Muscle layer of colon (tissue), 2 donors: ENCODE results near the gene BTBD9.
"Not testable (repeated sequence)": the region's sequence is repeated elsewhere in the genome, so short reads cannot be mapped to it uniquely, and the experiment has no call there.

Source experiments
- H3K27ac ChIP-seq: one replicate; pipeline ENCODE4 v1.7.0; 2013; ENCODE audit warnings: low read depth, mild to moderate bottlenecking, low read length, moderate library complexity
- H3K27me3 ChIP-seq, 2 donors: one replicate each; pipeline ENCODE4 v1.7.0; 2013; ENCODE audit warnings: low read length in 2 of 2, mild to moderate bottlenecking in 2 of 2; ENCODE audit not compliant: insufficient read depth in 2 of 2, control insufficient read depth in 1 of 2
- H3K36me3 ChIP-seq: one replicate; pipeline ENCODE4 v1.7.0; 2013; ENCODE audit warnings: mild to moderate bottlenecking, low read length; ENCODE audit not compliant: insufficient read depth
- H3K4me1 ChIP-seq: one replicate; pipeline ENCODE4 v1.7.0; 2013; ENCODE audit warnings: mild to moderate bottlenecking, low read length; ENCODE audit not compliant: insufficient read depth
- H3K4me3 ChIP-seq, 2 donors: one replicate each; pipeline ENCODE4 v1.7.0; 2013; ENCODE audit warnings: low read length in 2 of 2, low read depth in 1 of 2, mild to moderate bottlenecking in 1 of 2, moderate library complexity in 1 of 2
- H3K9ac ChIP-seq: one replicate; pipeline ENCODE4 v1.7.0; 2013; ENCODE audit warnings: low read length
- H3K9me3 ChIP-seq: one replicate; pipeline ENCODE4 v1.7.0; 2013; ENCODE audit warnings: mild to moderate bottlenecking, low read length
- donor health status: abdominal sarcoma.
- donor health status: Adenocarcinoma of cecum.

Gene BTBD9

DNA sequence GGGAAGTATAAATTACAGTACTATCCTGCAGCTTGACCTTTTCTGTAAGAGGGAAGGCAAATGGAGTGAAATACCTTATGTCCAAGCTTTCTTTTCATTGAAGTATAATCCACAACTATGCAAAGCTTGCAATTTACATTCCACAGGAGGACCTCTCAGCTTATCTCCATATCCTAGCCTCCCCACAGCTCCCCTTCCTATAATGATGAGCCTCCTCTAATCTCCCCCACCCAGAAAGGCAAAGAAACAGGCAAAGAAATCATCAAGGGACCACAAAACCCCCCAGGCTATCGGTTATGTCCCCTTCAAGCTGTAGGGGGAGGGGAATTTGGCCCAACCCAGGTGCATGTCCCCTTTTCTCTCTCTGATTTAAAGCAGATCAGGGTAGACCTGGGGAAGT is 21.4 kb downstream of the BTBD9 start:
- H3K36me3 ChIP-seq, H3K4me3 ChIP-seq, H3K9ac ChIP-seq, H3K27ac ChIP-seq, H3K4me1 ChIP-seq, H3K27me3 ChIP-seq, H3K9me3 ChIP-seq: not testable (repeated sequence)

DNA sequence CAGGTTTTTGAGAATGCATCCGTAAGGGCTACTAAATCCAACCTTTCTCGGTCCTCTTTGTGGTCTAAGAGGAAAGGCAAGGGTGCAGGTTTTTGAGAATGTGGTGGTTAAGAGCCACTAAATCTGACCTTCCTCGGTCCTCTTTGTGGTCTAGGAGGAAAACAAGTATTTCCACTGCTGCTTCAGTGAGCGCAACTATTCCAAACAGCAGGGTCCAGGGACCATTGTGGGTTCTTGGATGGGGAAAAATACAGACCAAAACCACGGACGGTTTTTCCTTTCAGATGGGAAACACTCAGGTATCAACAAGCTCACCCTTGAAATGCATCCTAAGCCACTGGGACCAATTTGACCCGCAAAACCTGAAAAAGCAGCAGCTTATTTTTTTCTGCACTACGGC is 21.9 kb downstream of the BTBD9 start:
- no peak overlapping the region for H3K4me3 ChIP-seq
- H3K27ac ChIP-seq = no peak overlapping the region
- H3K4me1 ChIP-seq = no peaks in the 10 kb centered on the region
- H3K9me3 ChIP-seq = no peaks in the 10 kb centered on the region
- H3K36me3 ChIP-seq = no peaks in the 10 kb centered on the region
- H3K27me3 ChIP-seq = no peaks in the 10 kb centered on the region
- H3K9ac ChIP-seq = no peak overlapping the region

DNA sequence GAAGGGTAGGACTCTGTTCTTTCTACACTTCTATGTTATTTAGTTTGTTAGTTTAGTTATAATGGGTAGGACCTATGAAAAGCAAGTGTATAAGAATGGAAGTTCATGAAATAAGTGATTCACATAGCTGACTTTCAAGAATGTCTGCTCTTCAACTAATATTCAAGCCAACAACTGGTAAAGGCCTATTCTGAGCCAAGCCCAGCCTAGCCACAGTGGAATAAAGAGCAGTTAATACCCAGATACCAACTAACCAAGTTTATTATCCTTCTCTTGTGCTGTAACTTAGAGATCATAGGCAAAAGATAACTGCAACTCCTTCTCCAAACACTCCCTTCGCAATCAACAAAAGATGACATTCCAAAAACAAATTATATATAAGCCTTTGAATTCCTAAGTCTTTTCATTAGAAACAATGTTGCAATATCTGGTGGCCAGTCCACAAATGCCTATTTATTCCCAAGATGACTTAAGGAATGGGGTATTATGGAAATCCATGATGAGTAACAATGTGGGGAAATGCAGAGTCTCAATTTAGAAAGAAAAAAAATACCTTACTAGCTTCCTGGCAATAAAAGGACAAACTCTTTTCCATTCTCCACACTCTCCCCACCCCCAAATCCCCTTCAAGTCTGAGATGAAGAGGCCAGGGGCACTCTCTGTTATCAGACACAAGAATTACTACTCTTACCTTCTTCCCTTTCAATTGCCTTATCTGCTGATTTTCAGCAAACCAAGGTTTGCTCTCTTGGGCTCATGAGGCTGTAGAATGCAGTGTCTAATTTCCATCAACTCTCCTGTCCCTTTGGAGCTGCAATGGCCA is 27.4 kb downstream of the BTBD9 start:
- H3K4me3 ChIP-seq = no peak overlapping the region
- no peaks in the 10 kb centered on the region for H3K36me3 ChIP-seq
- H3K4me1 ChIP-seq = peaks cover 10% of the 10 kb centered on the region
- H3K27ac ChIP-seq = no peak overlapping the region
- H3K9me3 ChIP-seq = no peaks in the 10 kb centered on the region
- H3K27me3 ChIP-seq = no peaks in the 10 kb centered on the region
- no peak overlapping the region for H3K9ac ChIP-seq

DNA sequence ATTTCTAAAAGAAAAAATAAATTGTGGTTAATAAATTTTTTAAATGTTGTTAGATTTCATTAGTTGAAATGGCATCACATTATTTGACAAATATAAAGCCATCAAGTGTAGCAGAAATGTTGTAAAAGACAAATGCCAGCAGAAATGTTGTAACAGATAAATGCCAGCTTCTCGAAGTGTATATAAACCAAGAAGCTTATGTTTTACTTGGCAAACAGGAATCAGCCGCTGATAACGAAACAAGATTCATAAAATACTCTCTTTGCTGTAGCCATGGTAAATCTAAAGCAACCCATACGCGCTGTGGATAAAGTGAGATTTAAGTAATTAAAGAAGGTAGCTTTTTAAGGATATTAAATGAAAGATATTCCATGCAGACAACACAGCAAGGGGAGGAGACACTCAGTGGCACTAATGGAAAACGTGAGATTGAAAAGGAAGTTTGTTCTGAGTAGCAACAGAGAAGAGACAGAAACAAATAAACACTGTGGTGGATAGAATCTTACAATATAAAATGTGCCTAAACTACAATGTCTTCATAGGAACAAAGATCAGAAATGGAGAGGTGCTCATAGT is 29.6 kb downstream of the BTBD9 start:
- peaks cover 10% of the 10 kb centered on the region for H3K4me1 ChIP-seq
- H3K27ac ChIP-seq = no peak overlapping the region
- H3K9me3 ChIP-seq = no peaks in the 10 kb centered on the region

DNA sequence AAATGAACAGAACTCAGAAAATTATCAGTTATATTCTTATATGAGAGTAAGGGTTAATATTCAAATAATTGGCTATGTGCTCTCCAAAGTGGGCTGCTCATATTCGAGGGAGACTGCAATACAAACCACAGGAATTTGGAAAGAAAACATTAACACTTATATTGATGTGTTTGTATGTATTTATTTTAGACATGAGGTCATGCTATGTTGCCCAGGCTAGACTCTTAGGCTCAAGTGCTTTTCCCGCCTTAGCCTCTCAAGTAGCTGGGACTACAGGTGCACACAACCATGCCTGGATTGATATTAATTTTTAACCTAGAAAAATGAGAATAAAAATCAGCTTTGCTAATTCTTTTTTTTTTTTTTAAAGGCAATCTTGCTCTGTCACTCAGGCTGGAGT is 35.0 kb downstream of the BTBD9 start:
- no peaks in the 10 kb centered on the region for H3K4me1 ChIP-seq

More for the DNA sequence above, 29.6 kb downstream of the BTBD9 start:
- H3K9ac ChIP-seq = no peak overlapping the region
- no peaks in the 10 kb centered on the region for H3K36me3 ChIP-seq
- no peak overlapping the region for H3K4me3 ChIP-seq
- H3K27me3 ChIP-seq = no peaks in the 10 kb centered on the region

DNA sequence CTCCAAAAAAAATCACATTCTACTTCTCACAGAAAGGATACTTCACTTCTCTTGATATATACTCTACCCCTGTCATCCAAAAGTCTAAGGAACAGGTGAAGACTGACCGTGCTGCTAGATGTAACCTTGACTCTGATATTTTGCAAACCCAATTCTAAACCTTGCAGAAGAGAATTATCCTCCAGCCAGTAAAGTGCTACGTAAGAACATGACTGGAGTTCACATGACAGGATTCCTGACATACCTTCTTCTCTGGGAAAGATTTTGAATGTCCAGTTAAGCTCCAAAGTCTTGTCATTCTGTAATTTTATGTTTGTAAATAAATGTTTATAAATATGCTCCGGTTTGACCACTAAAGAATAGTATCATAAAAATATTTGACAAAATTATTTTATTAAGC is 35.8 kb downstream of the BTBD9 start:
- Histone ChIP-seq H3K4me1 (no peaks in the 10 kb centered on the region), H3K9me3 (no peaks in the 10 kb centered on the region), H3K9ac (no peak overlapping the region), H3K36me3 (no peaks in the 10 kb centered on the region), H3K27me3 (no peaks in the 10 kb centered on the region), H3K4me3 (no peak overlapping the region), H3K27ac (no peak overlapping the region)

More for the DNA sequence above, 35.0 kb downstream of the BTBD9 start:
- no peaks in the 10 kb centered on the region for H3K9me3 ChIP-seq
- H3K4me3 ChIP-seq = no peak overlapping the region
- no peak overlapping the region for H3K9ac ChIP-seq
- no peaks in the 10 kb centered on the region for H3K36me3 ChIP-seq
- H3K27me3 ChIP-seq = no peaks in the 10 kb centered on the region
- H3K27ac ChIP-seq = no peak overlapping the region

DNA sequence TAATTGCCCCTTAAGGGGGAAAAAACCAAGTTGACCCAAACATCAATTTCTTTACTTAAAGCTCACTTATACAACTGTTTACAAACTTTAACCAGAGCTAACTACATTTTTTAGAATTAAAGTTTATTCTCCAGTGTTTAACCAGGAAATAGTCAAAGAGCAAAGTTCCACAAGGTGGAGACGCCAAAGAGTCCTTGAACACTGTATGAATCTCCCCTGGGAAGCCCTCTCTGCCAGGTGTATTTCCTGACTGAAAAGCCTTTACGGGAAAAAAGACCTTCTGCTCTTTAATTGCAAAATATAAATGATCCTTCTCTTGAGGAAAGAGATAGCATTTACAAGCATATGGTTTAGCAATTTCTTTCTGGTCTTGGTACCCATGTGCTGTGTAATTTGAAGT is 36.2 kb downstream of the BTBD9 start:
- no peaks in the 10 kb centered on the region for H3K27me3 ChIP-seq
- no peaks in the 10 kb centered on the region for H3K36me3 ChIP-seq
- no peaks in the 10 kb centered on the region for H3K4me1 ChIP-seq
- H3K4me3 ChIP-seq = no peak overlapping the region
- H3K27ac ChIP-seq = no peak overlapping the region
- H3K9ac ChIP-seq = no peak overlapping the region
- H3K9me3 ChIP-seq = no peaks in the 10 kb centered on the region

DNA sequence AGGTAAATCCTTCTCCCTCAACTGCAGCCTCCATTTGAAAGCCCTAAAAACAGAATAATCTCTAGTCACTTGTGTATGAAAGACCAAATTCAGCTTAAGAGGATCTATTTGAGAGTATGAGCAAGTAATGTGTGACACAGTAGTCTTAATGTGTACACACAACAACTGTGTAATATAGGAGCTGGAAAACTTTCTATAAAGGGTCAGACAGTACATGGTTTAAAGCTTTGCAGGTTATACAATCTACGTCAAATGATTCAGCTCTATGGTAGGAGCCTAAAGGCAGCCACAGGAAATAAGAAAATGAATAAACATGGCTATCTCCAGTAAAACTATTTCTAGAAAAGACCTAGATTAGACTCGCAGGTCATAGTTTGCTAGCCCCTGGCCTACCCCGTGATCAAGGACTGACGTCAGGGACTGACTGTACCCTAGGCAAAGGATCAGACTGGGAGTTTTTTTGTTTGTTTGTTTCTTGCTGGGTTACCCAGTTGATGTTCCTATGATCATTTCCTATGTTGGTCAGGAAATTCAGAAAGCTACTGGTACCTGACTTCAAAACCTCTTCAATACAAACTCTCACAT is 39.7 kb downstream of the BTBD9 start:
- Histone ChIP-seq H3K36me3 (no peaks in the 10 kb centered on the region), H3K4me1 (no peaks in the 10 kb centered on the region), H3K4me3 (no peak overlapping the region), H3K27me3 (no peaks in the 10 kb centered on the region), H3K9me3 (no peaks in the 10 kb centered on the region), H3K9ac (no peak overlapping the region), H3K27ac (no peak overlapping the region)

DNA sequence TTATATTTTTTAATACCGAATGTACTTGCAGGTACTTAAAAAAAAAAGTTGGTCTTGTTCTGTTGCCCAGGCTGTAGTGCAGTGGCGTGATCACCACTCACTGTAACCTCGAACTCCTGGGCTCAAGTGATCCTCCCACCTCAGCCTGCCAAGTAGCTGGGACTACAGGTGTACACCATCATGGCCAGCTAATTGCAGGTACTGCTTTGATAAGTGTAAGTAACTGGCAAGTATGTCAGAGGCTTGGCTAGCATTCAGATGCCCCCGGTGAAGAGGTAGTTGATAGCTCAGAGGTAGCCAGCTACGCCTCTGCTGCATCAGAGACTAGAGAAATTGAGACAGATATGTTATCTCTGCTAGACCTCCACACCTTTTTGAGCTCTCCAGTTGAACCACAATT is 40.5 kb downstream of the BTBD9 start:
- no peaks in the 10 kb centered on the region for H3K36me3 ChIP-seq
- H3K9me3 ChIP-seq = no peaks in the 10 kb centered on the region
- no peak overlapping the region for H3K4me3 ChIP-seq
- no peak overlapping the region for H3K9ac ChIP-seq
- H3K27me3 ChIP-seq = no peaks in the 10 kb centered on the region
- H3K4me1 ChIP-seq = no peaks in the 10 kb centered on the region
- no peak overlapping the region for H3K27ac ChIP-seq

DNA sequence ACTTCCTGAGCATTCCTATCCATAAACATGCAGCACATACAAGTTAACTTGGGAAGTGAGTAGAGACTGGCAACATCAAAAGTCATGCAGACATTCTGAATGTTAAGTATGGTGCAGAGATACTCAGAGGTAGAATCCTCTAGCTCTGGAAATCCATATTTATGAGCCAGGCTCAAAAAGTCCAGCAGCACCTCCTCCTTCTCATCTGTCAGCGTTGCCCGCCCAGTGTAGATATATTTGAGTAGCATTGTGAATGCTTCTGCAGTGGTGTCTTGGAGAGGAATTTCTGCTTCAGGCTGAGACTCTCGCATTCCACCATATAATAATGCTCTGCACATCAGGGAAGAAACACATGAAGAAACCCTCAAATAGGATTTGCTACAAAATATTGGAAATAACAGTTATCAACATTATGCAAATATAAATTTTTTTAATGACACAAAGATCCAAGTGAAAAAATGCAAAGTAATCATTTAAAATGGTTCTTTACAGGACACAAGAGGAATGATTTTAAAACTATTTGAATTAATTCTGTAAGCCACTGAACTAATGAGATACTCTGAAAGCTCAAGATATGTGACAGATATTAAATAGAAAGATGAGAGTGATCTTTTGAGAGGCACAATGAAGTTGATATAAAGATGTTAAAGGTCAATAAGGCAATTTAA is 45.6 kb downstream of the BTBD9 start:
- H3K9ac ChIP-seq = no peak overlapping the region
- H3K27me3 ChIP-seq = no peaks in the 10 kb centered on the region
- H3K27ac ChIP-seq = no peak overlapping the region
- H3K9me3 ChIP-seq = no peaks in the 10 kb centered on the region
- peaks cover 4% of the 10 kb centered on the region for H3K36me3 ChIP-seq
- no peaks in the 10 kb centered on the region for H3K4me1 ChIP-seq
- no peak overlapping the region for H3K4me3 ChIP-seq

DNA sequence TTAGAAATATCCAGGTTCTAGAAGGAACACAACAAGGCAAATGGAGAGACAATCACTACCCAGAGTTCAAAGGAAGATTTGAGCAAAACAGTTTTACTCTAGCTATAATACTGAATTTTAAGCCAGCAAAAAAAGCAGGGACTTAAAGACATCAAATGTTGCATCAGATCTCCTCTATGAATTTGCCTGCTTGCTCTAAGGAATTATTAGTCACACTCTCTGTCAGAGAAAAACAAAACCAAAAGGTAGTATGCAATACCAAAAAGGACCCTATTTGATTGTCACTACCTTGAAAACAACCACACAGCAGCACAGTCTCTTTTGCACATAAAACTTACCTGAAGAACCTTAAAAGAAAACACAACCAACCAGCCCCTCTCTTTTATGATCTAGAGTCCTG is 46.3 kb downstream of the BTBD9 start:
- Histone ChIP-seq H3K27ac (no peak overlapping the region), H3K9ac (no peak overlapping the region), H3K9me3 (no peaks in the 10 kb centered on the region), H3K36me3 (peaks cover 4% of the 10 kb centered on the region), H3K27me3 (no peaks in the 10 kb centered on the region), H3K4me1 (no peaks in the 10 kb centered on the region), H3K4me3 (no peak overlapping the region)
